Occipital lobe (tissue), 2 donors: ENCODE results near the gene GRN. TPM values are rescaled to one million over a fixed set of nuclear protein-coding genes. Genes with fewer than 3 reads are reported as not detected.
"Not testable (repeated sequence)": the region's sequence is repeated elsewhere in the genome, so short reads cannot be mapped to it uniquely, and the experiment has no call there.

ENCODE experiments used
- DNase-seq: peaks from one replicate; lab custom pipeline; 2025; lab: John Stamatoyannopoulos, UW
- total RNA-seq: library from RNA; depleted of rRNA; stranded (reverse); fragments of >200 nt; gene quantifications from one replicate; pipeline ENCODE4 v1.2.3, GENCODE V29; 2014

The GRN gene
- total RNA-seq, 1 donor from 2014 or later, result 32.3 TPM

DNA sequence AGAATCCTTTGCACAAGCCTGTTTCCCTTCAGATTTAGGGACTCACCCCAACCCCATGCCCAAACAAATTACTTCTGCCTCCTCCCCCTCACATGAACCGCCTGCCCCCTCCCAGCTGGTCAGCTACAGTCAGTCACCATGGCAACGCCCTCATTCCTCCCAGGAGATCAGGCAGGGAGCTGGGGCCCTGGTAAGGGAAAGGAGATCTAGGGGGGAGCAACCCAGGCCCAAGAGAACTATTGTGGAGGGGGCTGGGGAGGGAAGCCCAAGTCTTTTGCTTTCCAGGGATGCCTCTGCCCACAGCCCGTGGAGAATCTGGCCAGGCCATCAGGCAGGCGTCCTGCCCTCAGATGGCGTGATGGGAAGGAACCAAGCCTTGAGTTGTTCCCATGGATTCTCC is 15.7 kb downstream of the GRN start:
- no peak for DNase-seq

GRCh38 chr17:44361292-44362260 is 16.5 kb downstream of the GRN start:
- DNase-seq, result no peak

DNA sequence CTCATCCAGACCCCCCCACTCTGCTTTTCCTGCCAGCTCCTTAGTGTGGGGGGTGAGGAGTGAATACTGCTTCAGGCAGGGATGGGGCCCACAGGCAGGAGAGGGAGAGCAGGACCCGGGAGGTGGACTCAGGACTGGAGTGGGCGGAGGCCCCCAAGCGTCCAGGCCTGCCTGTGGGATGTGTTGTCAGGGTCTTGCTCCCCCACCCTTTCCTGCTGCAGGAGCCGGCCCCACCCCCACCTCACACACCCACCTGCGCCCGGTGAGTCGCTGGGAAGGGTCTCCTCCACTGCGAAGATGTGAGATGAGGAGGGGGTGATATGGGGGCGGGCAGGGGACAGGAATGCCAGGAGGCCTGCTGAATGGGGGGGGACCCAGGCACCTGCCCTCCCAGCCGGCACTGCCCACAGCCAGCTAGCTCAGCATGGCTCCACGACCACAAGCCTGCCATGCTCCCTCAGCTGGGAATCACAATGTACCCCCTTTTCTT is 17.4 kb downstream of the GRN start:
- no peak for DNase-seq

GRCh38 chr17:44362949-44363612 is 18.0 kb downstream of the GRN start:
- no peak for DNase-seq

- no peak for DNase-seq
Measured at GRCh38 chr17:44363613-44364159, 18.6 kb downstream of the GRN start, which contains the start of gene FAM171A2. Gene FAM171A2, minus strand, starts transcription at chr17:44363853. Its CDS starts 139 bp downstream, at chr17:44363714.

DNA sequence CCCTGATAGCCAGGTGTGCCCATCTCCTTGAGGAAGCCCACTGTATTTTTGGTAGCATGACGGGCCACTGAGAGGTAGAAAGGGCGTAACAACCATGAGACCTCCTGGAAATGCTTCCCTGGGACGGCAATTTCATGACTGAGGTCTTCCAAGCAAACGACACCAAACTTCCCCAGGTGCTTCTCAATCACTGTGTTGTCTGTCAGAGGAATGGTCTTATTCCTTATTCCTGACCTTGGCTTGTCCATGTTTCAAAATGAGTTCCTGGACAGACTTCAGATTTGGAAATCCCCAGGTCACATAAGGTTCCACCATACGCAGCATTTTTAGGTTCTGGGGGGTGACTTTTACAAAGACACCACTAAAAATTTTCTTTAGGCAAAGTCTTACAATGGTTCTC is 19.9 kb downstream of the GRN start:
- DNase-seq, result not testable (repeated sequence)

GRCh38 chr17:44367231-44367979 is 22.3 kb downstream of the GRN start:
- DNase-seq, result no peak

DNA sequence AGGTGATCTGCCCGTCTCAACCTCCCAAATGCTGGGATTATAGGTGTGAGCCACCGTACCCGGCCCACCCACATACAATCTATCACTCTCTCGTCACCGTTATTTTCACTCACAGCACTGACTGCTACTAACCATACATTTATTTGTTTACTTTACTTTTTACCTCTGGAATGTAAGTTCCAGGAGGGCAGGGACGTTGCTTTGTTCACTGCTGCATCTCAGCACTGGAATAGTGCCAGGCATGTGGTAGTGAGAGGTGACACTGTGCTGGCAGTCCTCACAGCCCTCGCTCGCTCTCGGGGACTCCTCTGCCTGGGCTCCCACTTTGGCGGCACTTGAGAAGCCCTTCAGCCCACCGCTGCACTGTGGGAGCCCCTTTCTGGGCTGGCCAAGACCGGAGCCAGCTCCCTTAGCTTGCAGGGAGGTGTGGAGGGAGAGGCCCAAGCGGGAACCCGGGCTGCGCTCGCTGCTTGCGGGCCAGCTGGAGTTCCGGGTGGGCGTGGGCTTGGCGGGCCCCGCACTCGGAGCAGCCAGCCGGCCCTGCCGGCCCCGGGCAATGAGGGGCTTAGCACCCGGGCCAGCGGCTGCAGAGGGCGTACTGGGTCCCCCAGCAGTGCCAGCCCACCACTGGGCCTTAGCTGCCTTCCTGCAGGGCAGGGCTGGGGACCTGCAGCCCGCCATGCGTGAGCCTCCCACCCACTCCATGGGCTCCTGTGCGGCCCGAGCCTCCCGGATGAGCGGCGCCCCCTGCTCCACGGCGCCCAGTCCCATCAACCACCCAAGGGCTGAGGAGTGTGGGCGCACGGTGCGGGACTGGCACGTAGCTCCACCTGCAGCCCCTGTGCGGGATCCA is 23.5 kb downstream of the GRN start:
- DNase-seq, result not testable (repeated sequence)

DNA sequence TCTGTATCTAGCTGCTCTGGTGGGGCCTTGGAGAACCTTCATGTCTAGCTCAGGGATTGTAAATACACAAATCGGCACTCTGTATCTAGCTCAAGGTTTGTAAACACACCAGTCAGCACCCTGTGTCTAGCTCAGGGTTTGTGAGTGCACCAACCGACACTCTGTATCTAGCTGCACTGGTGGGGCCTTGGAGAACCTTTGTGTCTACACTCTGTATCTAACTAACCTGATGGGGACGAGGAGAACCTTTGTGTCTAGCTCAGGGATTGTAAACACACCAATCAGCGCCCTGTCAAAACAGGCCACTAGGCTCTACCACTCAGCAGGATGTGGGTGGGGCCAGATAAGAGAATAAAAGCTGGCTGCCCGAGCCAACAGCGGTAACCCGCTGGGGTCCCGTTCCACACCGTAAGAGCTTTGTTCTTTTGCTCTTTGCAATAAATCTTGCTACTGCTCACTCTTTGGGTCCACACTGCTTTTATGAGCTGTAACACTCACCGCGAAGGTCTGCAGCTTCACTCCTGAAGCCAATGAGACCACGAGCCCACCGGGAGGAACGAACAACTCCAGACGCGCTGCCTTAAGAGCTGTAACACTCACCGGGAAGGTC is 24.4 kb downstream of the GRN start:
- not testable (repeated sequence) for DNase-seq

GRCh38 chr17:44372036-44372435 is 26.9 kb downstream of the GRN start:
- no peak for DNase-seq

DNA sequence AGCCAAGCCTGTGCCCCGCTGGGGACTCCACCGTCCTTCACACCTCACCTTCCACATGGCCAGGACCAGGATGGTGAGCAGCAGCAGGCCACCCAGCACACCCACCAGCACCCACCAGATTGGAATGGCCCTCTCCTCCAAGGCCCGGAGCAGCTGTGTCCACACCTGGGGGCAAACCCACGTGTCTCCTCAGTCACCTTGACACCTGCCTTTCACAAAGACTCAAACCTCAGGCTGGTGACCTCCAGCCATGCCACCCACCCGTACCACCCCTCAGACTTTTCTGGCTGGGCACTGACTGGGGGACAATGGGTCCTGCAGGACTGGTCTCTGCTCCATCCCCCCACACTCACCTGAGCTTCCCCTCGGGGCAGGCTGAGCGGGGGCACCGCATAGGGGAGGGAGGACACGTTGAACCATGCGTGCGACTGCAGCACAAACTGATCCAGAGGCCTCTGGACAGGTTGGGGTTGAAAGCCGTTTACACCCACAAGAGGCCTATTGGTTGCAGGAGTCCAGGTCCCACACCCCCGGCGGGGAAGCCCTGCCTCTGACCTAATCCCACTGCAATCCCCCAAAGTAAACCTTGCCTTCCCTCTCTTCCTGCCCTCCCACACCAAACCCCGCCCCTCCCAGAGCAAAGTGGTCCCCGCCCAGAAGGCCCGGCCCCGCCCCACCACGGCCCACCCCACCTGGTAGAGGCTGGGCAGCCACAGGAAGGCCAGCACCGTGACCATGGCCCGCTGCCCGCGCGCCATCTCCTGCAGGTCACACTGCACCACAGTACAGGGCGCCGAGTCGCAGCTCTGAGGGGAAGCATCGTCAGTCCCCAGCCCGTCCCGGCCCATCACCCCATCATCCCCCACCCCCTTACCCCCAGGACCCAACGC is 29.4 kb downstream of the GRN start:
- DNase-seq, result no peak

GRCh38 chr17:44375196-44376017 is 30.3 kb downstream of the GRN start:
- no peak for DNase-seq

DNA sequence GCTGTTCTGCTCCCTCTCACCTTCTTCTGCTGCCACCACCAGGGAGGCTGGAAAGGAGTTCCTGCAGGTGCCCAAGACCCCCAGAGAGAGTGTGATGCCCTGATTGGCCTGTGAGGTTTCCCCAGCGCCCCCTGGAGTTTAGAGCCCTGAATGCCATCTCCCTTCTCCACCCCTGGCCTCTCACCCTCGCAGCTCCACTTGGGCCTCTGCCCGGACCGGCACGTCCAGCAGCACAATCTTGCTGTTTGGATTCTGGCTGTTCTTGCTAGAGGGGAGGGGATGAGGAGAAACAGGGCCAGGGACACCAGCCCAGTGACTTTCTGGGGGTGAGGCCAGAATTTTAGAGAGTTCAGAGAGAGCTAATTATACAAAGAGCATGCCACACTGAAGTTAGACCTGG is 31.0 kb downstream of the GRN start:
- DNase-seq, result no peak

- no peak for DNase-seq
Measured at GRCh38 chr17:44376779-44377178, 31.7 kb downstream of the GRN start.

GRCh38 chr17:44378171-44378705 is 33.1 kb downstream of the GRN start:
- DNase-seq, result no peak

DNA sequence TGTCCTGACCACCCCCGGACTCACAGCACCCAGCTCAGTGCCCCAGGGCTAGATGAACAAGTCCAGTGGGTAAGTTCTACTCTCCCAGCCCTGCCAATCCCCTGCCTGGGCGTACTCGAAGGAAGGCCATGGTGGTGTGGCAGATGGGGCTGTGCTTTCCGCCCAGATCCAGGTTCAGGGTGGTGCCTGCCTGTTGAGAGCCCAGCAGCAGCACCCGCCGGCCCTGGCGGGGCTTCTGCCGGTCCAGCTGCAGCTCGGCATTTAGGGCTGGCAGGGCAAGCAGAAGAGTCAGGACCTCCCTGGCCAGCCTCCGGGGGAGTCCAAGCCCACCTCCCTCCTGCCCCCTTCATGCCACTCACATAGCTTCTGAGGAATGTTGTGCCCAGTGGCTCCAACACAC is 34.8 kb downstream of the GRN start:
- no peak for DNase-seq

DNA sequence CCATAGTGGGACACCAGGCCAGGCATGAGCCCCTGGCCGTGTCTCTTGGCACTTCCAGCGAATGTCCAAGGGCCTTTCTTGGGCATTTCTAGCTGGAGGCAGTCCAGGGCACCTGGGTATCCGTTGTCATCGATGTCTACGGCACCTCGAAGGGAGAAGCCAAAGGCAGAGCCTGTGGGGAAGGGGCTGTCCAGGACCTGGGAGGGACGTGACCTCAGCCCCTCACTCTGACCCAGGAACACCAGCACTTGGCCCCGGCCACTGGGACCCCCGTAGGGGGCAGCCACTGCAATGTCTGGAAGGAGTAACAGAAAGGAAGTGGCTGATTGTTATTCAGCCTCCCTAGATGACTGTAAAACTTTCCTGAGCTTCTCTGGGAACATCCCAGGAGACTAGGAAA is 35.7 kb downstream of the GRN start:
- no peak for DNase-seq

DNA sequence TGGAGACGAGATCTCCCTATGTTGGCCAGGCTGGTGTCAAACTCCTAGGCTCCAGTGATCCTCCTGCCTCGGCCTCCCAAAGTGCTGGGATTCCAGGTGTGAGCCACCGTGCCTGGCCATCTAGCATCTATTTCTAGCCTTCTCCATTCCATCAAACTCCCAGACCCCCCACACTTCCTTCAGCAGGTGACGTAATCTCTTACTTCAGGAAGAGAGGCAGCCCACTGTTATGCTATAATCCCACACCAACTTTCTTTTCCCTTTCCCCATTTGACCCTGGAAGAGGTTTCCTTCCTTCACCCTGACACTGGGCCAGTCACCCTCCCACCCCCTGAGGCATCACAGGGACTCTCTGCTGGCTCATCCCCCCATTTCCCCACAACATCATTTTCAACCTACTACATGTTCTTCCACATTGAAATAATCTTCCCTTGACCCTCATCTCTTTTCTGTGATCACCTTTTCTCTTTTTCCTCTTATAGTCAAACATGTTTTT is 36.8 kb downstream of the GRN start:
- DNase-seq, result no peak
